HG03571 (cell line): ENCODE measurements around the gene GPBP1.
"Not testable (repeated sequence)": the region's sequence is repeated elsewhere in the genome, so short reads cannot be mapped to it uniquely, and the experiment has no call there.

Experiments
- ATAC-seq: cut with Tn5 transposase; IDR thresholded peaks from one replicate; pipeline ENCODE4 v1.9.1; 2021; ENCODE audit not compliant: unreplicated experiment

Gene GPBP1

DNA sequence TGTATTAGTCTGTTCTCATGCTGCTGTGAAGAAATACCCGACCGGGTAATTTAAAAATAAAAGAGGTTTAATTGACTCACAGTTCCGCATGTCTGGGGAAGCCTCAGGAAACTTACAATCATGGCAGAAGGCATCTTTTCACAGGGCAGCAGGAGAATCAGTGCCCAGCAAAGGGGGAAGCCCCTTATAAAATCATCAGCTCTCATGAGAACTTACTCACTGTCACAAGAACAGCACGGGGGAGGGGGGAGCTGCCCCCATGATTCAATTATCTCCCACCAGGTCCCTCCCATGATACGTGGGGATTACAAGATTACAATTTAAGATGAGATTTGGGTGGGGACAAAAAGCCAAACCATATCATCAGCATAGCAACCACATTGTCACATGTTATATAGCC, 102.5 kb downstream of the GPBP1 start:
- ATAC-seq = no peak

GRCh38 chr5:57277085-57277484, 103.2 kb downstream of the GPBP1 start:
- ATAC-seq = no peak

GRCh38 chr5:57280853-57281252, 107.0 kb downstream of the GPBP1 start:
- no peak for ATAC-seq

DNA sequence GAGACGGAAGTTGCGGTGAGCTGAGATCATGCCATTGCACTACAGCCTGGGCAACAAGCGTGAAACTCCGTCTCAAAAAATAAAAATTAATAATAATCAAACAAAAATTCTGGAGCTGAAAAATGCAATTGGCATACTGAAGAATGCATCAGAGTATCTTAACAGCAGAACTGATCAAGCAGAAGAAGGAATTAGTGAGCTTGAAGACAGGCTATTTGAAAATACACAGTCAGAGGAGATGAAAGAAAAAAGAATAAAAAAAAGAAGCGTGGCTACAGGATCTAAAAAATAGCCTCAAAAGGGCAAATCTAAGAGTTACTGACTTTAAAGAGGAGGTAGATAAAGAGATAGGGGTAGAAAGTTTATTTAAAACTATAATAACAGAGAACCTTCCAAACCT, 111.2 kb downstream of the GPBP1 start:
- not testable (repeated sequence) for ATAC-seq

DNA sequence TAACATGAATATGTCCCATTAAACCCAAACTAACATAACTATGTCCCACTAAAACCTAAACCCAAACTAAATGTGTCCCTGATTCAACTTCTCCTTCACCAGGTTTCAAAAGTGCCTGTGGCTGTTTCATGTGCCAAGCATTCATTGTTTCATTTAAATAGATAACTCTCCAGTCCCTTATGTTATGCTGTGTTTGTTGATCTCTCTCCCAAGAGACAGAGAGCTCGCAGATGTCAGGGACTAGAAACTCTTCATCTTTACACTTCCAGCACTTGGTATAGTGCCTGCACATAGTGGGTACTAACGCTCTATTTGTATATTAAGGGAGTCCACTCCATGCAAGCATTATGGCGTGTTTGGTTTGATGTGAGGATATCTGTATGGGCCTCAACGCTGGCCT, 118.0 kb downstream of the GPBP1 start:
- no peak for ATAC-seq

DNA sequence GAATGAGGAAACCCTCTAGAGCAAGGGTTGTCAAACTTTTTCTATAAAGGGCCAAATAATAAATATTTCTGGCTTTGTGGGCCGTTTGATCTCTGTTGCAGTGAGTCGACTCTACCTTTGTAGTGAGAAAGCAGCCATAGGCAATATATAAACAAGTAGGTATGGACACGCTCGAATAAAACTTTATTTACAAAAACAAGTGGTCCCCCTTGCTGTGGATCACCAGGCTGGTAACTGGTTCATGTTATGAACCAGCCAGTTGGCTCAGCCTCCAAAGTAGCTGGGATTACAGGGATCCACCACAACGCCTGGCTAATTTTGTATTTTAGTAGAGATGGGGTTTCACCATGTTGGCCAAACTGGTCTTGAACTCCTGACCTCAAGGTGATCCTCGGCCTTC, 118.5 kb downstream of the GPBP1 start:
- no peak for ATAC-seq

DNA sequence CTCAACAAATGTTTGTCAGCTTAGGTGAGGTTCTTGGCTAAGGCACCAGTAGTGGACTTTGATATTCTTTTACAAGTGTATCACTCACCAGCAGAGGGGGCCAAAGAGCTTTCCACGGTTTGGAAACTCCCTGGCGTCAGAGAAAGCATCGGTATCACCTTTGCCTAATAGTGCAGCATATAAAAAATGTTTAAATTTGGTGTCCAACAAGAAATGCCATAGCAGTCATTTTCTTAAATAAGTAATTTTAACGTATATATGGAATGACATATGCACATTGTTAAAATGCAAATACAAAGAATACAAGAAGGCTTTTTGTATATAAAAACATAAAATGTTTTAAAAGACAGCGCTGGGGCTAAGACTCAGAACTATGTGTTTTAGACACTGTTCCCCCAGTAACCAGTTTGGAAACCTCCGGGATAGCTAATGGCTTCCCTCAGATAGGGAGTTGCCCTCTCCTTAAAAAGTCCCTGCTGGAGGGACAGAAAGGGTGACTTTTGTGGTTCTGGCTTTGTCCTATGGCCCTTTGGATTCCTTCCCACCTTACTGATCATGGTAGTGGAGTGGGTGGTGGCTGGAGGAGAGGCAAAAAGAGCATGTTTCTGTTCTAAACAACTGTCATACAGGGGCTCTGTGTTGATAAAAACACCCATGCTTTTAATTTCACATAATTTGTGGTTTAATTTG, 124.6 kb downstream of the GPBP1 start:
- peak; percentile 65 for ATAC-seq

DNA sequence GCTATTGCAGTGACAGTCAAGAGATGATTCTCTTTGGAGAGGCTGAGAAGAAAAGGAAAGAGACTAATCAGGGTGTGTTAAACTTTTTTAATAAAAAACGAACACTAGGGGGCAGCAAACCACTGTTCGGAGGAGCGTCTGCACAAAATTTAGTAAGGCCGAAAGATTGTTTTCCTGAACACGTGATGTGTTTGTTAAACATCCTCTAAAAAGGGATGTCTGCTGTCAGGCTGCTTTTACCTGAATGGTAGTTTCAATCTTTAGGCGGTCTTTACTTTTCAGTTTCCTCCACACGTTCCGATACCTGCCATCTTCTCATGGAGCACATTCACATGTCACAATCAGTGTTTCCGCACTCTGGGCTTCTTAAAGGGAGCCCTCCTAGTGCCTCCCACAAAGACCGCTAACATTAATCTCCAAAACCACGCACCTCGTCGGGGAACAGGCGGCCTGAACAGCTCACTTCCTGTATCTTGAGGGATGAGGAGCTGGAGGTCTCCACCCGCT, 125.2 kb downstream of the GPBP1 start:
- no peak for ATAC-seq

- ATAC-seq = no peak
Observed at GRCh38 chr5:57299986-57300385, 126.1 kb downstream of the GPBP1 start.

- no peak for ATAC-seq
Observed at GRCh38 chr5:57302164-57302563, 128.3 kb downstream of the GPBP1 start.

DNA sequence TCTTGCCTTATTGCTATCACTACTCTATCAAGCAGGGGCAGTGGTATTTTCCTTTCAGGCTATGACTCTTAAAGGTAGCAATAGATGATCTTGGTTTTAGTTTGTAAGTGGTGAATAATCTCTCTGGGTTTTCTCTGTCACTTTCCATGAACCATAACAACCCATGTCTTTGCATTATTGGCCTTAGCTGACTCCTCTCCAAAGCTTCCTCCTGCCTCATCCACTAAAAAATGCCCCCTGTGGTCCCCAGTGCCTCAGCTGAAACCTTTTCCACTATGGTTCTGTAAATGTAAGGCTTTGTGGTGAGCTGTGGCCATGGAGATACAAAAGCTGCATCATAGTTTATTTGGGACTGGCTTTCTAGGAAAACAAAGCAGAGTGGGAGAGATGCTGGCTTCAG, 128.8 kb downstream of the GPBP1 start:
- ATAC-seq = no peak

DNA sequence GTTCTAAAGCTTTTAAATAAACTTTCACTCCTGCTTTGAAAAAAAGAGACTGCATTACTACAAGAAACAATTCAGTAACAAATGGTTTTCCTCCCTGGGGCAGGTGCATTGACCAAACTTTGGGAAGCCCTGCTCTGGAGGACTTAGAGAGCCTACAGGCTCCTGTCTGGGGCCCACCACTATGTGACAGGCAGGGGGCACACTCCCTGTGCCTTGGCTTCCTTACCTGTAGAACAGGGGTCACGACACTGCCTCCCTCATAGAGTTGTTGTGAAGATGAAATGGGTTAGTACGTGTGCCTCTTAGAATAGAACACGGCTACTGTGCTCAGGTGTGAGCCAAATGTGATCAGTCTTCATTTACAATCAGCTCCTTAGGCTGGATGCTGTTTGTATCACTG, 130.1 kb downstream of the GPBP1 start:
- no peak for ATAC-seq

GRCh38 chr5:57304931-57305330, 131.1 kb downstream of the GPBP1 start:
- ATAC-seq = no peak

DNA sequence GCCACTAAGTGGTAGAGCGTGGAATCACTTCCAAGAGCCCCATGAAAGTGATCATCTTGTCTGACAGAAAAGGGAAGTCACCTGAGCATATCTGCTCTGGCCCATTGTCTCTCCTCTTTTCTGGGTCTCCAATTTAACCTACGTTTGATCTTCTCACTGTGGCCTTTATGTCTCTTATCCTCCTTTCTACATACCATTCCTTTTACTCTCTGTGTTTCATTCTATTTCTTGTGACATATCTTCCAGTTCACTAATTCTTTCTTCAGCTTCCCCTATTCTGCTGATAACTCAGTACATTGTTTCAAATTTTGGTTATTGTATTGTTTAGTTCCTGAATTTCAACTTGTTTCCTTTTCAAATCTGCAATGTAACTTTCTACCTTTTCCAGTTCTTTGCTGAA, 132.5 kb downstream of the GPBP1 start:
- ATAC-seq = no peak

DNA sequence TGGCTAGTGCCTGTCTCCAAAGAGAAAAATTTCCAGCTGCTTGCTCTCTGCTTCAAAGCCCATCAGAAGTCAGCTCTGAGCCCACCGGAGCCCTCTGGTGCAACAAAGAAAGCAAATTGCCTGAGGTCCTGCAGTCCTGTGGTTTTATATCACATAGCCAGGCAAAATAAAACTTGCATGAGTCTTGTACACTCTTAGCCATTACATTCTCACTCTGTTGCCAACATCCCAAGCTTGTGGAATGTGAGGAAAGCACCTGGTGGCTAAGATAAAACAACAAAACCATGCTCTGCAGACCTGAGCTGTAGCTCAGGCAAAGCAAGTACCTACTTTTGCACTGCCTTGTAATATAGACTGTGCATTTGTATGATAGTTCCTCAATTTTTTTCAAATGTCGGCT, 133.7 kb downstream of the GPBP1 start:
- no peak for ATAC-seq

DNA sequence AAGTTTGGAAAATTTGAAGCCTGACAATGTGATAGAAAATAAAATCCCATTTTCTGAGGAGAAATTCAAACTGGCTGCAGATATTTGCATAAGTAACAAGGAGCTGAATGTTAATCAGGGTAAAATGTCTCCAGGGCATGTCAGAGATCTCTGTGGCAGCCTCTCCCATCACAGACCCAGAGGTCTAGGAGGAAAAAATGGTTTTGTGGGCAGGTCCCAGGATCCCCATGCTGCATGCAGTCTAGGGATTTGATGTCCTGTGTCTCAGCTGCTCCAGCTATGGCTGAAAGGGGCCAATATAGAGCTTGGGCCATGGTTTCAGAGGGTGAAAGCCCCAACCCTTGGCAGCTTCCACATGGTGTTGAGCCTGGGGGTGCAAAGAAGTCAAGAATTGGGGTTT, 135.2 kb downstream of the GPBP1 start:
- ATAC-seq = not testable (repeated sequence)

- no peak for ATAC-seq
Observed at GRCh38 chr5:57311251-57311650, 137.4 kb downstream of the GPBP1 start.

DNA sequence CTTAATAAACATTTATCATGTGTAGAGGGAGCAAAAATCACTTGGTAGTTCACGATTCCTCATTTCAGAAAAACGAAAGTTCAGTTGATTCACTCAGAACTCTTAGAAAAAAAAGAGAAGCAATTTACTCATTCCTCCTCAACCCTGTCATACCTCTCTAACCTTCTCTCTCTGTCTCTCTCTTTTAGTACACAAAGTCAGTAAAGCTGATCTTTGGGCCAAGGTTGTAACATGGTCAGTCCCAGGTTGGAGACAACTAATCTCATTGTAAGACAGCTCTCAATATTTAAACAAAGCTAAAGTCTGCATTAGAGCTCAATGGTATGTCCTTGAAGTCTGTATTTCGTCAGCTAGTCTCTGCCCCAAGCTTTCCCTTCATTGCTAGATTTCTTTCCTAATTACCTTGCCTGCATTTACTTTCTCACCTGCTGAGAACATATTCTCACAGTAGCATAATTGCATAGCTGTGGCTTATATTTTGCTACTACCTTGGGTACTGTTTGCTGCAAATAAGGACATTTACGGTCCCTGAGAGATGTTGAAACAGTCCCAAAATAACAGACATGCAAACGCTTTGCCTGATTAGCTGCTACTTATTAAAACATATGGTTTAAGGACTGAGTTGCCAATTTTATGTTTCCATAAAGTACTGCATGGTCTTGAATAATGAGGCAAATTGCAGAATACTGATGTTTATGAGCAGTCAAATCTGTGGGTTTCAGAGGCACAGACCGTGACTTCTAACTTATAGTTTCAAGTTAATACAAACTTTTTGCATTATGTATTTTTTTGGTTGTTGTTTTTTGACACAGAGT, 138.3 kb downstream of the GPBP1 start:
- no peak for ATAC-seq

DNA sequence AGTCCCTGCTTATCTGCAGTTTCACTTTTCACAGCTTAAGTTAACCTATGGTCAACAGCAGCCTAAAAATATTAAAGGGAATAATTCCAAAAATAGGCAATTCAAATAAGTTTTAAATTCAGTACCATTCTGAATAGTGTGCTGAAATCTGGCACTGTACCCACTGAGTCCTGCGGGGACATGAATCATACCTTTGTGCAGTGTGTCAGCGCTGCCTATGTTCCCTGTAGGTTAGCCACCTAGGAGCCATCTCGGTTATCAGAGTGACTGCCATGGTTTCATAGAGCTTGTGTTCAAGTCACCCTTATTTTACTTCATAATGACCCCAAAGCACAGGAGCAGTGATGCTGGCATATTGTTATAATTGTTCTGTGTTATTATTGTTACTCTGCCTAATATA, 139.9 kb downstream of the GPBP1 start:
- no peak for ATAC-seq
